Pancreas (tissue), 10 donors: ENCODE results near the gene MASTL. TPM values are rescaled to one million over a fixed set of nuclear protein-coding genes. Genes with fewer than 3 reads are reported as not detected.

Experiments used
- ATAC-seq, 4 donors: fragments of 200-7000 bp; cut with Tn5 transposase; one replicate each; pipeline versions ENCODE4 v1.8.0 to v1.9.1; 2020; ENCODE audit warnings: mild to moderate bottlenecking in 4 of 4, moderate library complexity in 4 of 4
- DNase-seq, 6 donors: peaks; one replicate each; pipeline ENCODE4 v3.0.0-alpha.2; 2020
- FAIRE-seq: peaks from 2 replicates; lab custom pipeline; 2012; peaks lifted over from hg19 to GRCh38; lab: Jason Lieb, UNC
- H3K27ac ChIP-seq, 4 donors: fragments of 200-600 bp; sonication (generic); 1 replicate in 3 of 4; 2 replicates in 1 of 4; pipeline versions ENCODE4 v1.5.0 to v1.8.0; 2020
- H3K27me3 ChIP-seq, 4 donors: fragments of 200-600 bp; one replicate each; pipeline ENCODE4 v1.8.0; 2021
- H3K36me3 ChIP-seq, 3 donors: fragments of 200-600 bp; sonication (generic) in 1 of 3; one replicate each; pipeline versions ENCODE4 v1.5.0 to v1.8.0; 2020 to 2021
- H3K4me1 ChIP-seq, 3 donors: fragments of 200-600 bp; one replicate each; pipeline ENCODE4 v1.8.0; 2021
- H3K4me3 ChIP-seq, 4 donors: fragments of 200-600 bp; sonication (generic) in 2 of 4; one replicate each; pipeline versions ENCODE4 v1.5.0 to v1.8.0; 2020 to 2021
- H3K9me3 ChIP-seq, 4 donors: fragments of 200-600 bp; one replicate each; pipeline ENCODE4 v1.8.0; 2021
- WGBS, 2 donors: extraction: QIAGEN DNeasy Blood & Tissue Kit; methylation state at CpG; one replicate each; pipeline ENCODE4 v1.1.7; 2013; 5-methylcytosine and 5-hydroxymethylcytosine counted together
- intact Hi-C, 3 donors: fragments of 100-400 bp; cut with DNase I; formaldehyde crosslinking; loops; one replicate each; pipeline versions ENCODE4 v1.11.1 to v1.14.2; 2022
- polyA plus RNA-seq, 2 donors: library from polyadenylated mRNA; stranded (reverse); fragments of 200-250 nt; gene quantifications; one replicate each; pipeline ENCODE4 v1.2.3, GENCODE V29; 2013
- total RNA-seq, 6 donors: library from RNA; stranded (reverse); fragmentation: NEBNext Ultra II Directional in 4 of 6; extraction: Animal tissue kit (Norgen Biotek cat#: 25700) in 4 of 6; gene quantifications; one replicate each; pipeline versions ENCODE4 v1.2.1 to v1.2.4, GENCODE V29; 2021 to 2023
- TF ChIP-seq, protein P1 (sequence below), 4 donors: fragments of 200-600 bp; sonication (generic) in 3 of 4; IDR thresholded peaks; one replicate each; pipeline versions ENCODE4 v1.5.0 to v1.8.0; 2021; ENCODE audit warnings: antibody characterized with exemption in 4 of 4
- donor health status: healthy with polysubstance abuse.
- donor health status: DM: no; HTN: no; CAD: no; lungs with moderate emphysema.
- donor health status: DM: no; HTN: no; CAD: no.
- donor health status: control.
- donor health status: control.
- donor health status: Bipolar disorder and iron deficiency.
- donor health status: DM: yes; HTN: yes; CAD: no.
- donor health status: DM: no; HTN: no; CAD: no.
- donor health status: DM: no; HTN: no; CAD: no.
- donor health status: DM: yes; HTN: yes; CAD: no.

MASTL gene
- total and polyA plus RNA-seq, 8 donors = 1.3 to 3.7 (median 2.1) TPM

DNA sequence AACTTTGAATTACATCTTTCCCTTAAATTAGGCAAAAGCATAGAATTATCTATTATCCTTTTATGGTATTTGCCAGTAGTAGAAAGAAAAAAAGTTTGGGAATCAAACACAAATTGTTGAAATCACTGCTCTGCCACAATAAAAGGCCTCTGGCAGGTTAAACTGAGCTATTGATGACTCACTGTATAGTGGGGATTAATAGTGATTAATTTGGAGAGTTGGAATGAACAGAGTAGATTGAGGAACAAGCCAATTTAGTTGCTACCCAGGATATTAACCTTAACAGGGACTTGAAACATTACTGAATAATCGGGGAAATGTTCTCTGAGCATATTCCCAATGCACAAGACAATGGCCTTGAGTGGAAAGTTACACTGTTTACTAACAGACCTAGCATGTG lies 33.1 kb downstream of the MASTL start:
- Histone ChIP-seq H3K27me3 (no peaks in the 10 kb centered on the region), H3K4me3 (no peak overlapping the region), H3K4me1 (no peaks in the 10 kb centered on the region), H3K9me3 (no peaks in the 10 kb centered on the region), H3K27ac (no peak overlapping the region), H3K36me3 (peaks cover 0 to 4% (median 0%) of the 10 kb centered on the region in 3 donors)
- FAIRE-seq (no peak), ATAC-seq (no peak), DNase-seq (no peak)
- intact Hi-C loops = no loop called here
- 78 to 88% methylated on average over 1 of the region's 1 CpG for WGBS, 2 donors
- TF ChIP-seq, protein P1, sequence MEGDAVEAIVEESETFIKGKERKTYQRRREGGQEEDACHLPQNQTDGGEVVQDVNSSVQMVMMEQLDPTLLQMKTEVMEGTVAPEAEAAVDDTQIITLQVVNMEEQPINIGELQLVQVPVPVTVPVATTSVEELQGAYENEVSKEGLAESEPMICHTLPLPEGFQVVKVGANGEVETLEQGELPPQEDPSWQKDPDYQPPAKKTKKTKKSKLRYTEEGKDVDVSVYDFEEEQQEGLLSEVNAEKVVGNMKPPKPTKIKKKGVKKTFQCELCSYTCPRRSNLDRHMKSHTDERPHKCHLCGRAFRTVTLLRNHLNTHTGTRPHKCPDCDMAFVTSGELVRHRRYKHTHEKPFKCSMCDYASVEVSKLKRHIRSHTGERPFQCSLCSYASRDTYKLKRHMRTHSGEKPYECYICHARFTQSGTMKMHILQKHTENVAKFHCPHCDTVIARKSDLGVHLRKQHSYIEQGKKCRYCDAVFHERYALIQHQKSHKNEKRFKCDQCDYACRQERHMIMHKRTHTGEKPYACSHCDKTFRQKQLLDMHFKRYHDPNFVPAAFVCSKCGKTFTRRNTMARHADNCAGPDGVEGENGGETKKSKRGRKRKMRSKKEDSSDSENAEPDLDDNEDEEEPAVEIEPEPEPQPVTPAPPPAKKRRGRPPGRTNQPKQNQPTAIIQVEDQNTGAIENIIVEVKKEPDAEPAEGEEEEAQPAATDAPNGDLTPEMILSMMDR (IDR thresholded peaks at IDR 0.05) = no peak

DNA sequence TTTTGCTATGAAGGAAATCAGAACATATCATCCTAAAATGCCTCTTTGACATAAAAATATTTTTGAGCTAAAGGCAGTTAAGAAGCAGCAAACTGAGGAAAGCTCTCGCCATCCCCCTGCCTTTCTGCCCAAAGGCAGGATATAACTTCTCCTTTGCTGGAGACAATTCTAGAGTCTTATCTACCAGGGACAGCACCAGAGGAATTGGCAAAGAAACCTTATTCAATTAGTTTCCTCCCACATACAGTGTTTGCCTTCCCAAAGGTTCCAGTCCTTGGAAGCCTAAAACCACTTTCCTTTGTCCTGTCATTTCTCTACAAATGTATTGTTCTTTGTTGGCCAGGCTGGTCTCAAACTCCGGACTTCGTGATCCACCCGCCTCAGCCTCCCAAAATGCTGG lies 33.7 kb downstream of the MASTL start:
- intact Hi-C loops = no loop called here
- no peaks in the 10 kb centered on the region for H3K9me3 ChIP-seq
- no peaks in the 10 kb centered on the region for H3K4me1 ChIP-seq
- H3K27ac ChIP-seq = no peak overlapping the region
- TF ChIP-seq, protein P1 (IDR thresholded peaks at IDR 0.05) = no peak
- peaks cover 0 to 4% (median 0%) of the 10 kb centered on the region in 3 donors for H3K36me3 ChIP-seq
- 95 to 99% methylated on average over 4 of the region's 4 CpGs for WGBS, 2 donors
- DNase-seq (no peak), FAIRE-seq (no peak), ATAC-seq (no peak)
- no peak overlapping the region for H3K4me3 ChIP-seq
- no peaks in the 10 kb centered on the region for H3K27me3 ChIP-seq

DNA sequence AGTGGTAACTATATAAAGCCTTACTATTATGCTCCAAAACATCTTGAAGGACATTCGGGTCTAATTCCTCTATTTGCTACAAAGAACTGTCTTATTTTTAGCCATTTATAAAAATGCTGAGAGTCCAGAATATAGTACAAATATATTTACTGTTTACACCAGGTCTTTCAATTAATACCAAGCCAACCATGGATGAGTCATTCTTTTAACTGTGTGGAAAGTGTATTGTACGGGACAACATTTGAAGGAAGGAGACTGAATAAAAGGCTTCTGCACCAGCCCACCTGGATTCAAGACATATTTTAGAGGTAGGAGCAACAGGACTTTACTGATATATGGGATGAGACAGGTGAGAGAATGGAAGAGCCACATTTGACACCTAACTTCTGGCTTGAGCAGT lies 35.4 kb downstream of the MASTL start:
- H3K4me3 ChIP-seq = no peak overlapping the region
- FAIRE-seq (no peak), ATAC-seq (no peak), DNase-seq (no peak)
- H3K36me3 ChIP-seq = peaks cover 0 to 4% (median 0%) of the 10 kb centered on the region in 3 donors
- intact Hi-C loops = no loop called here
- H3K4me1 ChIP-seq = no peaks in the 10 kb centered on the region
- 77 to 82% methylated on average over 2 of the region's 2 CpGs for WGBS, 2 donors
- H3K27me3 ChIP-seq = no peaks in the 10 kb centered on the region
- H3K9me3 ChIP-seq = no peaks in the 10 kb centered on the region
- TF ChIP-seq, protein P1 (IDR thresholded peaks at IDR 0.05) = no peak
- no peak overlapping the region for H3K27ac ChIP-seq

DNA sequence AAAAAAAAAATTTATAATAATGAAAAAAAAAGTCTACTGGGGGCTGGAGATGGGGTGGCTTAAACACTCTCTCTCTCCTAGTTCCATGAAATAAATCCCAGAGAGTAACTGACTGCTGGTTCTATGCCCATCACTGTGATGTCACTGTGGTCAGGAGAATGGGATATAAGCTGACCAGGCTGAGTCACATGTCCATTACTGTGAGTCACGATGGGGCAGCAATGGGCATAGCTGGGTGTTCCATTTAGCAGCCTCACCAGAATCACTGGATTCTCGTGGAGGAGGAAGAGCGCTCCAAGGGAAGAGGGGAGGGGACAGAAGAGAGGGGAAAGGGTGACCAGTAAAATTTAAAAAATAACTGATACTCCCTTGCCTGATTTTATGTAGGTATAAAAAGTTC lies 37.1 kb downstream of the MASTL start:
- Histone ChIP-seq H3K36me3 (no peaks in the 10 kb centered on the region), H3K27ac (no peak overlapping the region), H3K4me3 (no peak overlapping the region), H3K4me1 (no peaks in the 10 kb centered on the region), H3K9me3 (no peaks in the 10 kb centered on the region), H3K27me3 (no peaks in the 10 kb centered on the region)
- FAIRE-seq = no peak
- WGBS, 2 donors = 83% methylated on average over 3 of the region's 3 CpGs
- peak in 2 of 4 donors; percentile 37 to 47 for ATAC-seq
- TF ChIP-seq, protein P1 (IDR thresholded peaks at IDR 0.05) = no peak
- intact Hi-C loops = no loop called here
- DNase-seq = peak in 1 of 6 donors; percentile 14

- H3K9me3 ChIP-seq = no peaks in the 10 kb centered on the region
- H3K36me3 ChIP-seq = peaks cover 0 to 7% (median 2%) of the 10 kb centered on the region in 3 donors
- no peak overlapping the region for H3K27ac ChIP-seq
- no peak for FAIRE-seq
- no peak for DNase-seq
- intact Hi-C loops = no loop called here
- TF ChIP-seq, protein P1 (IDR thresholded peaks at IDR 0.05) = no peak
- WGBS, 2 donors = 26 to 35% methylated on average over 2 of the region's 2 CpGs
- H3K27me3 ChIP-seq = no peaks in the 10 kb centered on the region
- H3K4me3 ChIP-seq = no peak overlapping the region
- no peak for ATAC-seq
- peaks cover 0 to 5% (median 0%) of the 10 kb centered on the region in 3 donors for H3K4me1 ChIP-seq
These were observed 42.9 kb downstream of the MASTL start for GRCh38 chr10:27197980-27198620.
